Endothelial cell of umbilical vein (primary cell): ENCODE results near the gene INPP5K. TPM values are rescaled to one million over a fixed set of nuclear protein-coding genes. Genes with fewer than 3 reads are reported as not detected.
"Not testable (repeated sequence)": the region's sequence is repeated elsewhere in the genome, so short reads cannot be mapped to it uniquely, and the experiment has no call there.

Experiments used
- BruUV-seq: library from RNA; stranded (reverse); fragments of 400-500 nt; replicated peaks from 2 replicates; lab custom pipeline; 2021; lab: Mats Ljungman, UMichigan
- CTCF ChIA-PET: fragments of 300-600, 350-600 bp; sonication (Branson Sonifier 250); formaldehyde crosslinking; loops from one replicate; lab custom pipeline; 2021; ENCODE audit warnings: antibody characterized with exemption, inconsistent platforms; lab: Charles Lee
- POLR2A ChIA-PET: fragments of 300-600, 350-600 bp; sonication (Branson Sonifier 250); formaldehyde crosslinking; loops from one replicate; lab custom pipeline; 2021; ENCODE audit warnings: antibody characterized with exemption, inconsistent platforms; lab: Charles Lee
- DNase-seq: peaks from one replicate; pipeline ENCODE4 v3.0.0-alpha.2; 2011; ENCODE audit warnings: low read depth, low spot score
- FAIRE-seq: peaks from 2 replicates; lab custom pipeline; 2011; peaks lifted over from hg19 to GRCh38; lab: Jason Lieb, UNC
- H2AFZ ChIP-seq: 2 replicates; pipeline ENCODE4 v1.6.0; 2012; ENCODE audit warnings: low read depth, low read length, control low read depth, inconsistent platforms
- H3K27ac ChIP-seq: 2 replicates; pipeline ENCODE4 v1.5.1; 2011; ENCODE audit warnings: low read depth, mild to moderate bottlenecking, control low read depth, low read length, moderate library complexity; ENCODE audit not compliant: insufficient read depth
- H3K27me3 ChIP-seq, 2 experiments: 2 replicates each; pipeline versions ENCODE4 v1.6.0 to v1.6.1; 2011; ENCODE audit warnings: low read length in 2 of 2, mixed read lengths in 1 of 2; ENCODE audit not compliant: control insufficient read depth in 2 of 2, insufficient read depth in 2 of 2
- H3K36me3 ChIP-seq, 2 experiments: 2 replicates in 1 of 2; 3 replicates in 1 of 2; pipeline ENCODE4 v1.5.1; 2011; ENCODE audit warnings: low read length in 2 of 2, mild to moderate bottlenecking in 1 of 2, moderate library complexity in 1 of 2; ENCODE audit not compliant: control insufficient read depth in 2 of 2, insufficient read depth in 2 of 2; ENCODE audit errors: extremely low read depth in 1 of 2
- H3K4me1 ChIP-seq: 3 replicates; pipeline ENCODE4 v1.5.1; 2011; ENCODE audit warnings: mild to moderate bottlenecking, low read length; ENCODE audit not compliant: control insufficient read depth, insufficient read depth; ENCODE audit errors: extremely low read depth
- H3K4me2 ChIP-seq: 2 replicates; pipeline ENCODE4 v1.6.1; 2011; ENCODE audit warnings: low read length, control low read depth, mixed read lengths; ENCODE audit not compliant: insufficient read depth
- H3K4me3 ChIP-seq, 3 experiments: fragments of 200-600 bp in 1 of 3; sonication (generic), shearing (Covaris generic) in 1 of 3; replicated peaks in 1 of 3; 2 replicates each; pipeline ENCODE4 v1.5.1; 2011 to 2016; ENCODE audit warnings: control low read depth in 3 of 3, low read length in 3 of 3, mild to moderate bottlenecking in 2 of 3, inconsistent platforms in 1 of 3, low read depth in 1 of 3, moderate library complexity in 1 of 3; ENCODE audit not compliant: insufficient read depth in 1 of 3
- H3K79me2 ChIP-seq: 2 replicates; pipeline ENCODE4 v1.6.0; 2012; ENCODE audit warnings: low read length, inconsistent platforms; ENCODE audit not compliant: control insufficient read depth, insufficient read depth
- H3K9ac ChIP-seq: replicated peaks from 2 replicates; pipeline ENCODE3; 2011; ENCODE audit warnings: low read length, control low read depth; ENCODE audit not compliant: insufficient read depth; ENCODE audit errors: extremely low read depth
- H3K9me1 ChIP-seq: replicated peaks from 3 replicates; pipeline ENCODE4 v1.6.0; 2011; ENCODE audit warnings: mild to moderate bottlenecking, low read length; ENCODE audit not compliant: control insufficient read depth, insufficient read depth; ENCODE audit errors: extremely low read depth
- H3K9me3 ChIP-seq: replicated peaks from 2 replicates; pipeline ENCODE4 v1.5.1; 2012; ENCODE audit warnings: low read length, inconsistent platforms; ENCODE audit not compliant: control insufficient read depth, insufficient read depth
- H4K20me1 ChIP-seq: replicated peaks from 2 replicates; pipeline ENCODE3; 2011; ENCODE audit warnings: mild to moderate bottlenecking, low read length; ENCODE audit not compliant: control insufficient read depth, insufficient read depth; ENCODE audit errors: extremely low read depth
- CTCF ChIP-seq, 2 donors: IDR thresholded peaks; 1 replicate in 1 of 2; 2 replicates in 1 of 2; pipeline ENCODE4 v1.5.1; 2011; ENCODE audit warnings: low read length in 2 of 2, mild to moderate bottlenecking in 2 of 2, moderate library complexity in 2 of 2, control low read depth in 1 of 2, inconsistent platforms in 1 of 2, low read depth in 1 of 2; ENCODE audit not compliant: insufficient read depth in 1 of 2; ENCODE audit errors: extremely low read depth in 1 of 2
- EZH2 ChIP-seq: IDR thresholded peaks from 2 replicates; pipeline ENCODE4 v1.6.1; 2012; ENCODE audit warnings: borderline replicate concordance, low read depth, mild to moderate bottlenecking, moderate library complexity, low read length, inconsistent platforms; ENCODE audit not compliant: severe bottlenecking
- FOS ChIP-seq: IDR thresholded peaks from 2 replicates; pipeline ENCODE4 v1.6.1; 2011; ENCODE audit warnings: mild to moderate bottlenecking, low read length, moderate library complexity, borderline replicate concordance; ENCODE audit not compliant: insufficient read depth
- GATA2 ChIP-seq: IDR thresholded peaks from 2 replicates; pipeline ENCODE4 v1.7.0; 2011; ENCODE audit warnings: low read depth, mild to moderate bottlenecking, moderate library complexity, mixed read lengths, low read length; ENCODE audit not compliant: insufficient read length, insufficient read depth
- JUN ChIP-seq: IDR thresholded peaks from 2 replicates; pipeline ENCODE4 v1.6.1; 2011; ENCODE audit warnings: borderline replicate concordance, low read depth; ENCODE audit not compliant: insufficient read length, insufficient read depth
- MAX ChIP-seq: IDR thresholded peaks from 2 replicates; pipeline ENCODE4 v1.6.1; 2011; ENCODE audit not compliant: insufficient read depth, insufficient read length
- MYC ChIP-seq: IDR thresholded peaks from one replicate; pipeline ENCODE4 v1.6.1; 2011; ENCODE audit warnings: mild to moderate bottlenecking, low read depth, low read length
- POLR2A ChIP-seq: IDR thresholded peaks from 2 replicates; pipeline ENCODE4 v1.6.1; 2012; ENCODE audit warnings: low read depth, mild to moderate bottlenecking, control low read depth, low read length
- dilution Hi-C: fragments of 300-500 bp; cut with MboI; formaldehyde crosslinking; loops from one replicate; pipeline ENCODE4 v1.15.0; 2019; ENCODE audit warnings: low sequenced_read_pairs; ENCODE audit not compliant: extremely low pct_ligation_motif_present
- intact Hi-C: fragments of 100-400 bp; cut with micrococcal nuclease; formaldehyde crosslinking; loops from one replicate; pipeline ENCODE4 v1.10.0; 2022
- polyA plus RNA-seq, 4 experiments: library from polyadenylated mRNA; depleted of rRNA in 3 of 4; stranded (reverse) in 3 of 4; unstranded in 1 of 4; fragments of >200 nt; gene quantifications; 2 replicates each; pipeline versions ENCODE4 v1.2.1 to v1.2.3, GENCODE V29; 2011 to 2012; ENCODE audit warnings: missing spikeins in 1 of 4
- total RNA-seq: library from RNA; stranded (reverse); gene quantifications from 2 replicates; pipeline ENCODE4 v1.2.3, GENCODE V29; 2021

Gene INPP5K
- total and polyA plus RNA-seq, 2 donors (not counting 3 experiments of a cell fraction or from before 2014, with no cell fraction given), result 44.2 to 54.1 TPM

GRCh38 chr17:1446201-1446600, 70.2 kb downstream of the INPP5K start:
- peaks cover 7% of the 10 kb centered on the region for H4K20me1 ChIP-seq

GRCh38 chr17:1445695-1446094, 70.7 kb downstream of the INPP5K start:
- peaks cover 16% of the 10 kb centered on the region for H3K4me1 ChIP-seq
- H3K36me3 ChIP-seq, H2AFZ ChIP-seq, POLR2A ChIA-PET, FAIRE-seq, H3K27me3 ChIP-seq, H3K4me3 ChIP-seq, dilution Hi-C loops, H3K4me2 ChIP-seq, DNase-seq, H3K9me1 ChIP-seq, H3K9me3 ChIP-seq, BruUV-seq, H4K20me1 ChIP-seq, CTCF ChIA-PET, H3K27ac ChIP-seq, H3K9ac ChIP-seq: not testable (repeated sequence)
- peaks cover 92% of the 10 kb centered on the region for H3K79me2 ChIP-seq
- intact Hi-C loops, result loop anchor here (2.0 kb wide), 1 partner anchor 23 kb away; no protein-coding TSS in a partner anchor

More at GRCh38 chr17:1446201-1446600, 70.2 kb downstream of the INPP5K start:
- Histone ChIP-seq H3K4me1 (peaks cover 16% of the 10 kb centered on the region), H3K27me3 (no peaks in the 10 kb centered on the region), H3K4me2 (no peak overlapping the region), H3K4me3 (no peak overlapping the region), H3K36me3 (peaks cover 0 to 2% of the 10 kb centered on the region in 2 experiments), H3K27ac (peak overlapping the region; percentile 85), H3K79me2 (peaks cover 92% of the 10 kb centered on the region), H3K9me3 (no peaks in the 10 kb centered on the region), H2AFZ (no peak overlapping the region), H3K9ac (no peak overlapping the region), H3K9me1 (no peaks in the 10 kb centered on the region)
- intact Hi-C loops (loop anchor here (2.0 kb wide), 1 partner anchor 23 kb away; no protein-coding TSS in a partner anchor), dilution Hi-C loops (no loop called here)
- ChIA-PET POLR2A (no interaction called here), CTCF (no interaction called here)
- no peak for FAIRE-seq
- no peak for DNase-seq
- TF ChIP-seq POLR2A (no peak), MAX (no peak), CTCF (IDR thresholded peaks at IDR 0.05; ENCODE audit: extremely low read depth in 1 of 2, insufficient read depth in 1 of 2, low read depth in 1 of 2, low read length in 2 of 2) (no peak), GATA2 (no peak), JUN (no peak), EZH2 (no peak), FOS (no peak), MYC (no peak)
- no TSS peak for BruUV-seq
